ENCODE measurements around the gene PRDM2. TPM values are rescaled to one million over a fixed set of nuclear protein-coding genes. Genes with fewer than 3 reads are reported as not detected.

The PRDM2 gene
- total and polyA plus RNA-seq, 2 of the 13 experiments (the other 11 are each of a cell fraction or from before 2014, with no cell fraction given), result 4.0 to 6.5 TPM

DNA sequence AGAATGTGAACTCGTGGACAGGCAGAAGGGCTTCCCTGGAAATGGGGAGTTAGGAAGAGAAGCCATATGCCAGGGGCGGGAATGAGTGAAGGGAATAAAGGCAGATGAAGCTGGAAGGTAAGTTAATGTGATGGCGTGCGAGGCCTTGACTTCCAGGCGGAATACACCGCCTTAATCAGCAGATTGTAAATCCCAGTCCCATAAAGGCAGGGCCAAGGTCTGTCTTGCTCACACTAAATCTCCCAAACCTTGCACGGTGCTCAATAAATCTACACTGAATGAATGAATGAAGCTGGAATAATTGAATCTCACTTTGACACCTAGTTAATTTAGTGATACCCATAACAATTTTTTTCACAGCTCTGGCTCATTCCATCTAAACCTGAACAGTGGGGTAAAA lies 16.8 kb upstream of the PRDM2 start:
- Histone ChIP-seq H2AFZ (ENCODE audit: low read length) (no peak overlapping the region), H3K4me1 (ENCODE audit: insufficient read depth, low read length) (no peaks in the 10 kb centered on the region), H3K36me3 (replicated peaks in 1 of 2; ENCODE audit: control insufficient read depth in 1 of 2, insufficient read depth in 2 of 2, low read length in 2 of 2) (no peaks in the 10 kb centered on the region), H3K4me2 (ENCODE audit: low read depth, low read length) (no peak overlapping the region), H4K20me1 (ENCODE audit: insufficient read depth, low read length) (no peaks in the 10 kb centered on the region), H3K9ac (ENCODE audit: insufficient read depth, low read depth, low read length) (no peak overlapping the region), H3K79me2 (ENCODE audit: insufficient read depth, low read length) (no peaks in the 10 kb centered on the region), H3K27ac (ENCODE audit: extremely low read length, insufficient read depth, low read length) (no peak overlapping the region), H3K4me3 (replicated peaks in 1 of 3; ENCODE audit: insufficient read depth in 1 of 3, low read depth in 2 of 3, low read length in 3 of 3) (no peak overlapping the region), H3K27me3 (ENCODE audit: control insufficient read depth in 1 of 2, insufficient read depth in 2 of 2, low read length in 2 of 2) (no peaks in the 10 kb centered on the region; a peak in 1 of 5 replicates), H3K9me3 (ENCODE audit: low read length) (peaks cover 10% of the 10 kb centered on the region; the same call in 1 of the 2 replicates)
- 7% methylated on average over 7 of the region's 7 CpGs for WGBS (ENCODE audit: low lambda C conversion rate)
- in situ Hi-C loops (cut with HindIII; ENCODE audit: extremely low pct_ligation_motif_present, low pct_unique_long_range_greater_than_20kb), result no loop called here
- TF ChIP-seq ZNF883 (CRISPR knock-in tag; IDR thresholded peaks at IDR 0.05; ENCODE audit: not compliant biosample characterization) (no peak), XBP1 (CRISPR knock-in tag; IDR thresholded peaks at IDR 0.05) (no peak), HNF4A (CRISPR knock-in tag; IDR thresholded peaks at IDR 0.05) (no peak), MAF1 (CRISPR knock-in tag; IDR thresholded peaks at IDR 0.05; ENCODE audit: borderline replicate concordance) (no peak), TFDP2 (CRISPR knock-in tag; IDR thresholded peaks at IDR 0.05) (no peak)
- no peak for ATAC-seq
- CTCF ChIA-PET (ENCODE audit: low intra/inter-chr PET ratio, low total read pairs), result no interaction called here
- no peak for FAIRE-seq
- intact Hi-C loops (cut with micrococcal nuclease; ENCODE audit: unreplicated experiment), result no loop called here
- BruUV-seq (replicated peaks), result no TSS peak
- POLR2A ChIA-PET, result no interaction called here
- DNase-seq (ENCODE audit: low spot score), result no peak

DNA sequence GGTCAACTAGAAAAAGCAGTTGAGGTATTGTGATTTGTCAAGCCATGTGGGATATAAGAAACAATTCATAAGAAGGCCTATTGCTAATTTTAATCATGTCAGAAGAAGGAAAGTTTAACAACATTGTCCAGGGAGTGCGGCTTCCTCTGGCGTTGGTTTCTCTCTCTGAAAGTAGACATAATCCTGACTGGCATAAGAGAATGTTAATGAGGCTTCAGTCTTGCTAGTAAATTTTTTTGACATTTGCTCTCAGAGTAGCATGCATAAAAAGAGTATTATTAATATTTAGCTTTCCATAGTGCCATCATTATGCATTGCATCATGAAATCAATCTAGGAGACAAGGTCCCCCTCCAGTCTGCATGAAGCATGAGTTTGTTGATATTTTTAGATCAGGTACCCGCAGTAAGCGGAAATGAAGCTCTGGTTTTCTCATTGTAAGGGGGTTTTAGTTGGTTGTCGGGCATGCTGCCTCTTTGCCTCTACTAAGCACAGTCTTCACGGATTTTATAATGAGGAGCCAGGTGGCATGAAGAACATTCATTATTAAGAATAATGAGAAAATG lies 12.8 kb upstream of the PRDM2 start:
- Histone ChIP-seq H3K4me2 (ENCODE audit: low read depth, low read length) (no peak overlapping the region), H4K20me1 (ENCODE audit: insufficient read depth, low read length) (no peaks in the 10 kb centered on the region), H2AFZ (ENCODE audit: low read length) (no peak overlapping the region), H3K4me1 (ENCODE audit: insufficient read depth, low read length) (no peaks in the 10 kb centered on the region), H3K27me3 (ENCODE audit: control insufficient read depth in 1 of 2, insufficient read depth in 2 of 2, low read length in 2 of 2) (no peaks in the 10 kb centered on the region; a peak in 1 of 5 replicates), H3K4me3 (replicated peaks in 1 of 3; ENCODE audit: insufficient read depth in 1 of 3, low read depth in 2 of 3, low read length in 3 of 3) (no peak overlapping the region), H3K36me3 (replicated peaks in 1 of 2; ENCODE audit: control insufficient read depth in 1 of 2, insufficient read depth in 2 of 2, low read length in 2 of 2) (no peaks in the 10 kb centered on the region), H3K27ac (ENCODE audit: extremely low read length, insufficient read depth, low read length) (no peak overlapping the region), H3K79me2 (ENCODE audit: insufficient read depth, low read length) (no peaks in the 10 kb centered on the region), H3K9ac (ENCODE audit: insufficient read depth, low read depth, low read length) (no peak overlapping the region), H3K9me3 (ENCODE audit: low read length) (no peaks in the 10 kb centered on the region)
- DNase-seq (ENCODE audit: low spot score) (no peak), ATAC-seq (no peak), FAIRE-seq (no peak)
- intact Hi-C loops (cut with micrococcal nuclease; ENCODE audit: unreplicated experiment) (no loop called here), in situ Hi-C loops (cut with HindIII; ENCODE audit: extremely low pct_ligation_motif_present, low pct_unique_long_range_greater_than_20kb) (no loop called here)
- CTCF ChIA-PET (ENCODE audit: low intra/inter-chr PET ratio, low total read pairs), result no interaction called here
- no peak for TF ChIP-seq ESRRA (CRISPR knock-in tag; IDR thresholded peaks at IDR 0.05; ENCODE audit: low read depth)
- TF ChIP-seq, protein P1, sequence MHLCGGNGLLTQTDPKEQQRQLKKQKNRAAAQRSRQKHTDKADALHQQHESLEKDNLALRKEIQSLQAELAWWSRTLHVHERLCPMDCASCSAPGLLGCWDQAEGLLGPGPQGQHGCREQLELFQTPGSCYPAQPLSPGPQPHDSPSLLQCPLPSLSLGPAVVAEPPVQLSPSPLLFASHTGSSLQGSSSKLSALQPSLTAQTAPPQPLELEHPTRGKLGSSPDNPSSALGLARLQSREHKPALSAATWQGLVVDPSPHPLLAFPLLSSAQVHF (CRISPR knock-in tag; IDR thresholded peaks at IDR 0.05), result no peak
- TF ChIP-seq SAP130 (CRISPR knock-in tag; IDR thresholded peaks at IDR 0.05; ENCODE audit: low read depth), result no peak
- TF ChIP-seq IKZF1 (IDR thresholded peaks at IDR 0.05), result no peak
- TF ChIP-seq KLF16 (CRISPR knock-in tag; IDR thresholded peaks at IDR 0.05), result no peak
- TF ChIP-seq ZNF678 (CRISPR knock-in tag; IDR thresholded peaks at IDR 0.05), result no peak
- TF ChIP-seq ZNF878 (CRISPR knock-in tag; IDR thresholded peaks at IDR 0.05), result no peak
- no peak for TF ChIP-seq ELF1 (CRISPR knock-in tag; IDR thresholded peaks at IDR 0.05)
- no peak for TF ChIP-seq ZNF460 (CRISPR knock-in tag; IDR thresholded peaks at IDR 0.05; ENCODE audit: borderline replicate concordance)
- TF ChIP-seq SOX5 (CRISPR knock-in tag; IDR thresholded peaks at IDR 0.05; ENCODE audit: borderline replicate concordance), result no peak
- TF ChIP-seq ZNF792 (CRISPR knock-in tag; IDR thresholded peaks at IDR 0.05), result no peak
- TF ChIP-seq PRMT3 (CRISPR knock-in tag; IDR thresholded peaks at IDR 0.05; ENCODE audit: borderline replicate concordance, low read depth), result no peak
- no peak for TF ChIP-seq EEA1 (CRISPR knock-in tag; IDR thresholded peaks at IDR 0.05; ENCODE audit: borderline replicate concordance)
- BruUV-seq (replicated peaks), result no TSS peak
- 3% methylated on average over 6 of the region's 6 CpGs for WGBS (ENCODE audit: low lambda C conversion rate)
- POLR2A ChIA-PET, result no interaction called here

All from HepG2 (cell line).